ENCODE data around the gene ZNF662.

ZNF662 gene

GRCh38 chr3:42895580-42895868, 10.4 kb upstream of the ZNF662 start:
- no peak for DNase-seq (ENCODE audit: low read depth, low spot score)
- TF ChIP-seq CTCF (IDR thresholded peaks at IDR 0.05; ENCODE audit: low read depth, low read length): no peak
- in situ Hi-C loops (cut with HindIII; ENCODE audit: low sequenced_read_pairs): no loop called here
- H3K4me3 ChIP-seq (ENCODE audit: low read depth, low read length): no peak overlapping the region

GRCh38 chr3:42898896-42899675, 6.9 kb upstream of the ZNF662 start:
- H3K4me3 ChIP-seq (ENCODE audit: low read depth, low read length): no peak overlapping the region
- no peak for DNase-seq (ENCODE audit: low read depth, low spot score)
- in situ Hi-C loops (cut with HindIII; ENCODE audit: low sequenced_read_pairs): no loop called here
- TF ChIP-seq CTCF (IDR thresholded peaks at IDR 0.05; ENCODE audit: low read depth, low read length): no peak

GRCh38 chr3:42900226-42901072, 5.5 kb upstream of the ZNF662 start:
- TF ChIP-seq CTCF (IDR thresholded peaks at IDR 0.05; ENCODE audit: low read depth, low read length): no peak
- H3K4me3 ChIP-seq (ENCODE audit: low read depth, low read length): no peak overlapping the region
- in situ Hi-C loops (cut with HindIII; ENCODE audit: low sequenced_read_pairs): no loop called here
- no peak for DNase-seq (ENCODE audit: low read depth, low spot score)

GRCh38 chr3:42901073-42901415, 4.9 kb upstream of the ZNF662 start:
- in situ Hi-C loops (cut with HindIII; ENCODE audit: low sequenced_read_pairs): no loop called here
- DNase-seq (ENCODE audit: low read depth, low spot score): no peak
- H3K4me3 ChIP-seq (ENCODE audit: low read depth, low read length): no peak overlapping the region
- no peak for TF ChIP-seq CTCF (IDR thresholded peaks at IDR 0.05; ENCODE audit: low read depth, low read length)

GRCh38 chr3:42902257-42902656, 3.7 kb upstream of the ZNF662 start:
- in situ Hi-C loops (cut with HindIII; ENCODE audit: low sequenced_read_pairs): no loop called here
- no peak overlapping the region for H3K4me3 ChIP-seq (ENCODE audit: low read depth, low read length)
- no peak for TF ChIP-seq CTCF (IDR thresholded peaks at IDR 0.05; ENCODE audit: low read depth, low read length)
- DNase-seq (ENCODE audit: low read depth, low spot score): no peak

GRCh38 chr3:42904076-42904475, 1.9 kb upstream of the ZNF662 start:
- no peak overlapping the region for H3K4me3 ChIP-seq (ENCODE audit: low read depth, low read length)
- no peak for TF ChIP-seq CTCF (IDR thresholded peaks at IDR 0.05; ENCODE audit: low read depth, low read length)
- in situ Hi-C loops (cut with HindIII; ENCODE audit: low sequenced_read_pairs): no loop called here

More at GRCh38 chr3:42904076-42904475, 1.9 kb upstream of the ZNF662 start:
- no peak for DNase-seq (ENCODE audit: low read depth, low spot score)

Data from astrocyte of the spinal cord (primary cell).